ENCODE results near the gene SLC19A1. TPM values are rescaled to one million over a fixed set of nuclear protein-coding genes. Genes with fewer than 3 reads are reported as not detected.

Gene SLC19A1
- polyA plus RNA-seq, 1 experiment, result 8.1 TPM

- ChIA-PET POLR2A (no interaction called here), CTCF (interaction anchor here (0.6 to 4.4 kb wide), 2 partner anchors 9 to 101 kb away, joined by 3 to 18 read pairs; no protein-coding TSS in a partner anchor)
- no peak for DNase-seq (ENCODE audit: low read depth)
These were observed 92.4 kb downstream of the SLC19A1 start for GRCh38 chr21:45449658-45450422.

GRCh38 chr21:45448810-45449657 is 93.2 kb downstream of the SLC19A1 start:
- no peak for DNase-seq (ENCODE audit: low read depth)
- H3K27me3 ChIP-seq (ENCODE audit: control insufficient read depth, insufficient read depth, low read length), result no peaks in the 10 kb centered on the region
- no peak overlapping the region for H3K4me3 ChIP-seq (ENCODE audit: low read depth, low read length)
- no peak for TF ChIP-seq CTCF (IDR thresholded peaks at IDR 0.05; ENCODE audit: insufficient read depth, low read depth, low read length)
- ChIA-PET CTCF (interaction anchor here (4.4 kb wide), 1 partner anchor 9 kb away, joined by 18 read pairs; no protein-coding TSS in a partner anchor), POLR2A (no interaction called here)
- H3K36me3 ChIP-seq (ENCODE audit: control insufficient read depth, insufficient read depth, low read length), result no peaks in the 10 kb centered on the region; the same call in 1 of the 2 replicates

More at GRCh38 chr21:45449658-45450422, 92.4 kb downstream of the SLC19A1 start:
- H3K4me3 ChIP-seq (ENCODE audit: low read depth, low read length), result no peak overlapping the region
- H3K27me3 ChIP-seq (ENCODE audit: control insufficient read depth, insufficient read depth, low read length), result no peaks in the 10 kb centered on the region
- no peak for TF ChIP-seq CTCF (IDR thresholded peaks at IDR 0.05; ENCODE audit: insufficient read depth, low read depth, low read length)
- no peaks in the 10 kb centered on the region; the same call in 1 of the 2 replicates for H3K36me3 ChIP-seq (ENCODE audit: control insufficient read depth, insufficient read depth, low read length)

- no peak for TF ChIP-seq CTCF (IDR thresholded peaks at IDR 0.05; ENCODE audit: insufficient read depth, low read depth, low read length)
- Histone ChIP-seq H3K36me3 (ENCODE audit: control insufficient read depth, insufficient read depth, low read length) (peaks cover 2% of the 10 kb centered on the region; the same call in 1 of the 2 replicates), H3K4me3 (ENCODE audit: low read depth, low read length) (no peak overlapping the region), H3K27me3 (ENCODE audit: control insufficient read depth, insufficient read depth, low read length) (no peaks in the 10 kb centered on the region)
- no peak for DNase-seq (ENCODE audit: low read depth)
- ChIA-PET CTCF (interaction anchor here (4.4 kb wide), 1 partner anchor 8 kb away, joined by 18 read pairs; no protein-coding TSS in a partner anchor), POLR2A (no interaction called here)
These were observed 93.9 kb downstream of the SLC19A1 start for GRCh38 chr21:45448283-45448809.

Small RNA genes within 50 kb of the gene (small RNA-seq; reads per million reads assigned to genes)
- gene MIR6815 (ENCODE audit: insufficient read length, low read depth, low replicate concordance), result not detected

Other genes with a start within 250 kb of the SLC19A1 start
- 50.5 and 99.7 TPM in 2 replicates for gene COL18A1, start 137.3 kb downstream of the SLC19A1 start, polyA plus RNA-seq (2011; rRNA removed)
- gene PCBP3, start 101.3 kb upstream of the SLC19A1 start, polyA plus RNA-seq (2011; rRNA removed), result 0.99 and 2.1 TPM in 2 replicates

Measured in BJ (cell line).